Measurements from ENCODE around the gene KIAA0319L. TPM values are rescaled to one million over a fixed set of nuclear protein-coding genes. Genes with fewer than 3 reads are reported as not detected.
A peak's percentile ranks its signal among the peaks of the same experiment; 100 is the strongest.

Gene KIAA0319L
- total RNA-seq, 1 donor from 2014 or later, result 50.6 TPM

DNA sequence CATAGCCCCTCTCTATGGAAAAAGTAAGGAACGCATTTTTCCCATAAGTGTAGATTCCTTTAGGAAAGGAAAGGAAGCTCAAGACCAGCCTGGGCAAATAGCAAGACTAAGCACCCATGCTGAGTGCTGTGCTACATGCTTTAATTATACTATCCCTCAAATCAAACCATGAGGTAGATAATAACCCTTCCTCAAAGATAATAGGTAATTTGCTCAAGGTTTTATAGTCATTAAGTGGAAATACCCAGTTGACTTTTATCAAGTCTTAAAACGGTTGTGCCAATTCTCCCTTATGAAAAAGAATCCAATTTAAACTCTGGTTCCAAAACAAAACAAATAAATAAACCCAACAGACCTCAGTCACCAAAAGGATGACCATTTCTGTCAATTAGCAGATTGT is 3.4 kb downstream of the KIAA0319L start:
- intact Hi-C loops (cut with DNase I), result no loop called here
- H3K27me3 ChIP-seq, result no peaks in the 10 kb centered on the region
- no peak overlapping the region for H3K4me3 ChIP-seq
- H3K36me3 ChIP-seq, result peaks cover 0 to 31% of the 10 kb centered on the region in 2 donors
- no peak for TF ChIP-seq POLR2AphosphoS5 (IDR thresholded peaks at IDR 0.05; ENCODE audit: insufficient read depth in 1 of 2, low read depth in 1 of 2)
- TF ChIP-seq POLR2A (IDR thresholded peaks at IDR 0.05), result no peak
- TF ChIP-seq, protein P1, sequence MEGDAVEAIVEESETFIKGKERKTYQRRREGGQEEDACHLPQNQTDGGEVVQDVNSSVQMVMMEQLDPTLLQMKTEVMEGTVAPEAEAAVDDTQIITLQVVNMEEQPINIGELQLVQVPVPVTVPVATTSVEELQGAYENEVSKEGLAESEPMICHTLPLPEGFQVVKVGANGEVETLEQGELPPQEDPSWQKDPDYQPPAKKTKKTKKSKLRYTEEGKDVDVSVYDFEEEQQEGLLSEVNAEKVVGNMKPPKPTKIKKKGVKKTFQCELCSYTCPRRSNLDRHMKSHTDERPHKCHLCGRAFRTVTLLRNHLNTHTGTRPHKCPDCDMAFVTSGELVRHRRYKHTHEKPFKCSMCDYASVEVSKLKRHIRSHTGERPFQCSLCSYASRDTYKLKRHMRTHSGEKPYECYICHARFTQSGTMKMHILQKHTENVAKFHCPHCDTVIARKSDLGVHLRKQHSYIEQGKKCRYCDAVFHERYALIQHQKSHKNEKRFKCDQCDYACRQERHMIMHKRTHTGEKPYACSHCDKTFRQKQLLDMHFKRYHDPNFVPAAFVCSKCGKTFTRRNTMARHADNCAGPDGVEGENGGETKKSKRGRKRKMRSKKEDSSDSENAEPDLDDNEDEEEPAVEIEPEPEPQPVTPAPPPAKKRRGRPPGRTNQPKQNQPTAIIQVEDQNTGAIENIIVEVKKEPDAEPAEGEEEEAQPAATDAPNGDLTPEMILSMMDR (IDR thresholded peaks at IDR 0.05), result no peak
- peaks cover 42% of the 10 kb centered on the region for H3K4me1 ChIP-seq
- H3K9me3 ChIP-seq, result no peaks in the 10 kb centered on the region
- no peak overlapping the region for H3K27ac ChIP-seq
- DNase-seq (ENCODE audit: extremely low spot score in 2 of 2), result no peak

DNA sequence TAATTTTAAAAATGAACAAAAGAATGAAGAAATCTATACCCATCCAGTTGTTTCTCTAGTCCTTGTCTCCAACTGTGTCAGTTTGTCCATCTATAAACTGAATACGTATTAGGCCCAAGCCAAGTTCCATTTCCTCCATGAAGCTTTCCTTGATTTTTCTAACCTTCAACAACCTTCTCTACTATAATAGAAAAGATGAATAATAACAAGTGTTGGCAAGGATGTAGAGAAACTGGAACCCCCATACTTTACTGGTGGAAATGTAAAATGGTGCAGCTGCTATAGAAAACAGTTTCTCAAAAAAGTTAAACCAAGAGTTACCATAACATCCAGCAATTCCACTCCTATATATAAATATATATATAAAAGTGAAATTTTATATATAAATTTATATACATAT is 10.6 kb downstream of the KIAA0319L start:
- no peak for TF ChIP-seq POLR2AphosphoS5 (IDR thresholded peaks at IDR 0.05; ENCODE audit: insufficient read depth in 1 of 2, low read depth in 1 of 2)
- TF ChIP-seq, protein P1 (IDR thresholded peaks at IDR 0.05), result no peak
- TF ChIP-seq POLR2A (IDR thresholded peaks at IDR 0.05), result no peak
- Histone ChIP-seq H3K4me3 (no peak overlapping the region), H3K27me3 (no peaks in the 10 kb centered on the region), H3K4me1 (peaks cover 27% of the 10 kb centered on the region), H3K9me3 (no peaks in the 10 kb centered on the region), H3K36me3 (peaks cover 0 to 17% of the 10 kb centered on the region in 2 donors), H3K27ac (no peak overlapping the region)
- intact Hi-C loops (cut with DNase I), result no loop called here
- no peak for DNase-seq (ENCODE audit: extremely low spot score in 2 of 2)

DNA sequence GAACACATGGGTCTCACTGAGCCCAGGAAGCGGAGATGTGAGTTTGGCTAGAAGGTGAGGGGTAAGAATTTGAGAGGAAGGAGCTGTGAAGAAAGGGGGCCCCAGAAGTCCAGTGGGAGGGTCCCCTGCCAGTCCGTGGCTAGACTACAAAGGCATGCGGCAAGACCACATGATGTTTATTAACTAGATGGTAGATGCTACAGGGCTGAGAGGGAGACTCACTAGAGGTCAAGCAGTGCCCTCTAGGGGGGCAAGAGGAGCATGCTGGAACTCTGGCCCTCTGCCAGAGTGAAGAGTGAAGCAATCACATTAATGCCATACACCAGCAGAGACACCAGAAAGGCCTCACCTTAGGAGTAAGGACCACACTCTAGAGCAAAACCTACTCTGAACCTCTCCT is 12.2 kb downstream of the KIAA0319L start:
- no peak for DNase-seq (ENCODE audit: extremely low spot score in 2 of 2)
- peaks cover 0 to under 1% of the 10 kb centered on the region in 2 donors for H3K36me3 ChIP-seq
- no peak overlapping the region for H3K27ac ChIP-seq
- no peaks in the 10 kb centered on the region for H3K9me3 ChIP-seq
- H3K4me1 ChIP-seq, result peaks cover 39% of the 10 kb centered on the region
- TF ChIP-seq POLR2AphosphoS5 (IDR thresholded peaks at IDR 0.05; ENCODE audit: insufficient read depth in 1 of 2, low read depth in 1 of 2), result no peak
- TF ChIP-seq, protein P1 (IDR thresholded peaks at IDR 0.05), result peak in 1 of 3 experiments; percentile 19
- no peaks in the 10 kb centered on the region for H3K27me3 ChIP-seq
- no peak overlapping the region for H3K4me3 ChIP-seq
- intact Hi-C loops (cut with DNase I), result no loop called here

DNA sequence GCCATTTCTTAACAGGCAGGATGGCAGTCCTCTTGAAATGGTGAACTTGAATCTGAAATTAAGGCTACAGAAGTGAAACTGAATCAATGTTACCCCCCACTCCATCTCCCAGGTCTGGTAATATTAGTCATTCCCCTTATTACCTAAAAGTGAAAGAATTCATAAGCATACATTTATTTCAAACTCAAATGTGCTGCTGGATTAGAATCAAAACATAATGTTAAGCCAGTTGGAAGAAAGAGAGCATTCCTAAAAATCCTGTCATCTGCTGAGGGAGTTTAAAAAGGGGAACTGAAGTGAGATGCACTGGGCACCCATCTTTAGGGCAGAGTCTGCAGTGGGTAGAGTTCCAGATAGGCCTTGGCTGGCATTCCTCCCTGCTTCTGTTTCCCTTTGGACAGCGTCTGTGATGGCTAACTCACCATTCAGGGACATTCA is 17.4 kb downstream of the KIAA0319L start:
- Histone ChIP-seq H3K9me3 (no peaks in the 10 kb centered on the region), H3K36me3 (no peaks in the 10 kb centered on the region), H3K27ac (peak overlapping the region; percentile 60), H3K4me1 (peaks cover 67% of the 10 kb centered on the region), H3K27me3 (no peaks in the 10 kb centered on the region), H3K4me3 (no peak overlapping the region)
- no peak for DNase-seq (ENCODE audit: extremely low spot score in 2 of 2)
- no peak for TF ChIP-seq POLR2AphosphoS5 (IDR thresholded peaks at IDR 0.05; ENCODE audit: insufficient read depth in 1 of 2, low read depth in 1 of 2)
- no peak for TF ChIP-seq POLR2A (IDR thresholded peaks at IDR 0.05)
- TF ChIP-seq, protein P1 (IDR thresholded peaks at IDR 0.05), result no peak
- intact Hi-C loops (cut with DNase I), result no loop called here

DNA sequence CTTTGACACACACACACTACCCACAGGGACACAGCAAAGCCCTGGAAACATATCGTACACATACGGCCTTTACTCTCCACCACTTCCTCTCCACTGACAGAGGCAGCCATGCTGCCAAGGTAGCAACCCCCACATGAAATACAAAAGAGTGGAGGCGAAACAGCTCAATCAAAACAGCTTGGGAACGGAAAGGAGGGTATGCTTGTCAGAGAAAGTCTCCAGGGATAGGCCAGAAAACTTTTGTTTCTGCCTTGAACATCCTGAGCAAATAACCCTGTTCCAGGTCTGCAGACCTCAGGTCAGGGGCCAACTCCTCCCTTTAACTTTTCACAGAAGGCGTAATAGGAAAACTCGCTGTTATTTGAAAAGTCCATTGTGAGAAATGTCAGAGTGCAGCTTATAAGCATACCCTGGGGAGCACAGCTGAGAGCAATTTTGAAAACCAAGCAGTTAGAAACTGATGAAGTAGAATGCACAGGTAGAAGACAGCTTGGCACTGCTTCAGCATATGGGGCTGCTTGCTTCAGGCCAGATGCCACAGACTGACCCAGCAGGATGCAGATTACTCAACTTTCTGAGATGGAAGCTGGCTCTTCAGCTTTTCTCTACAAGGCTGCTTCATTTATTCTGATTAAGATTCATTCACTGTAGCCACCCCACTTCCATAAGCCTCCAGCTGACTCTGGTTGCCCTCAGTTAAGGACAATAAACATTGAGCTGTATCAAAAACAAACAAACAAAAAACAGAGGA is 18.0 kb downstream of the KIAA0319L start:
- H3K27me3 ChIP-seq, result no peaks in the 10 kb centered on the region
- no peaks in the 10 kb centered on the region for H3K9me3 ChIP-seq
- H3K36me3 ChIP-seq, result no peaks in the 10 kb centered on the region
- TF ChIP-seq POLR2AphosphoS5 (IDR thresholded peaks at IDR 0.05; ENCODE audit: insufficient read depth in 1 of 2, low read depth in 1 of 2), result no peak
- TF ChIP-seq POLR2A (IDR thresholded peaks at IDR 0.05), result no peak
- TF ChIP-seq, protein P1 (IDR thresholded peaks at IDR 0.05), result no peak
- H3K4me1 ChIP-seq, result peaks cover 62% of the 10 kb centered on the region
- no peak overlapping the region for H3K4me3 ChIP-seq
- intact Hi-C loops (cut with DNase I), result no loop called here
- no peak for DNase-seq (ENCODE audit: extremely low spot score in 2 of 2)
- peak overlapping the region; percentile 60 for H3K27ac ChIP-seq
